Esophagus squamous epithelium (tissue), 5 donors: ENCODE data around the gene C1QTNF9. TPM values are rescaled to one million over a fixed set of nuclear protein-coding genes. Genes with fewer than 3 reads are reported as not detected.
"Not testable (repeated sequence)": the region's sequence is repeated elsewhere in the genome, so short reads cannot be mapped to it uniquely, and the experiment has no call there.

ENCODE experiments used
- DNase-seq: peaks from one replicate; lab custom pipeline; 2025; lab: John Stamatoyannopoulos, UW
- H3K27ac ChIP-seq, 4 donors: fragments of 200-600 bp; sonication (generic); one replicate each; pipeline ENCODE4 v1.5.1; 2016 to 2019; ENCODE audit warnings: mild to moderate bottlenecking in 1 of 4
- H3K27me3 ChIP-seq, 4 donors: fragments of 200-600 bp; sonication (generic); 1 replicate in 3 of 4; 2 replicates in 1 of 4; pipeline versions ENCODE4 v1.5.1 to v1.6.0; 2017 to 2021; ENCODE audit warnings: antibody characterized with exemption in 1 of 4
- H3K36me3 ChIP-seq, 3 donors: fragments of 200-600 bp; sonication (generic); one replicate each; pipeline ENCODE4 v1.5.1; 2016 to 2019
- H3K4me1 ChIP-seq, 3 donors: fragments of 200-600 bp; sonication (generic); one replicate each; pipeline ENCODE4 v1.5.1; 2017 to 2019
- H3K4me3 ChIP-seq, 4 donors: fragments of 200-600 bp; sonication (generic); 1 replicate in 3 of 4; 2 replicates in 1 of 4; pipeline ENCODE4 v1.5.1; 2016 to 2019; ENCODE audit warnings: mild to moderate bottlenecking in 2 of 4, moderate library complexity in 1 of 4
- H3K9me3 ChIP-seq, 3 donors: fragments of 200-600 bp; sonication (generic); one replicate each; pipeline ENCODE4 v1.5.1; 2016 to 2019
- CTCF ChIP-seq, 6 experiments: fragments of 450-650 bp in 4 of 6; fragments of 200-600 bp in 2 of 6; sonication (generic) in 2 of 6; IDR thresholded peaks; one replicate each; pipeline ENCODE4 v1.5.1; 2016 to 2019; ENCODE audit warnings: antibody characterized with exemption in 6 of 6, mild to moderate bottlenecking in 4 of 6, moderate library complexity in 4 of 6
- POLR2A ChIP-seq, 4 donors: fragments of 450-650 bp; IDR thresholded peaks; one replicate each; pipeline ENCODE4 v1.6.1; 2017; ENCODE audit warnings: antibody characterized with exemption in 4 of 4, mild to moderate bottlenecking in 4 of 4, moderate library complexity in 3 of 4
- WGBS, 2 donors: methylation state at CpG; one replicate each; pipeline ENCODE4 v1.1.5; 2018; 5-methylcytosine and 5-hydroxymethylcytosine counted together
- intact Hi-C: fragments of 100-400 bp; cut with DNase I; formaldehyde crosslinking; loops from one replicate; pipeline ENCODE4 v1.15.0; 2022
- total RNA-seq, 4 donors: library from RNA; depleted of rRNA; stranded (reverse); fragments of >200 nt; gene quantifications; one replicate each; pipeline ENCODE4 v1.1.0, GENCODE V29; 2016
- donor health status: DM: yes; HTN: yes; CAD: no.

Gene C1QTNF9
- total RNA-seq = not detected

- intact Hi-C loops, H3K9me3 ChIP-seq, H3K4me1 ChIP-seq, DNase-seq, H3K27ac ChIP-seq, H3K4me3 ChIP-seq, H3K27me3 ChIP-seq, H3K36me3 ChIP-seq: not testable (repeated sequence)
- 68 to 74% methylated on average over 2 of the region's 2 CpGs for WGBS, 2 donors
Measured at GRCh38 chr13:24309300-24309699, at the start of gene C1QTNF9. Gene C1QTNF9 (plus strand): TSS chr13:24309580. CDS start chr13:24316004, 6,424 bp downstream.

- intact Hi-C loops = no loop called here
- no peak for TF ChIP-seq POLR2A (IDR thresholded peaks at IDR 0.05)
- no peak for TF ChIP-seq CTCF (IDR thresholded peaks at IDR 0.05)
- Histone ChIP-seq H3K27ac (no peak overlapping the region), H3K36me3 (no peaks in the 10 kb centered on the region), H3K4me3 (no peak overlapping the region), H3K27me3 (no peaks in the 10 kb centered on the region), H3K4me1 (no peaks in the 10 kb centered on the region), H3K9me3 (no peaks in the 10 kb centered on the region)
- DNase-seq = no peak
- WGBS, 2 donors = 53 to 63% methylated on average over 3 of the region's 3 CpGs
Measured at GRCh38 chr13:24261566-24261965, 47.8 kb upstream of the C1QTNF9 start.

- no peak for TF ChIP-seq POLR2A (IDR thresholded peaks at IDR 0.05)
- TF ChIP-seq CTCF (IDR thresholded peaks at IDR 0.05) = no peak
- H3K4me1 ChIP-seq = peaks cover 0 to 7% (median 0%) of the 10 kb centered on the region in 3 donors
- no peak overlapping the region for H3K4me3 ChIP-seq
- no peaks in the 10 kb centered on the region for H3K36me3 ChIP-seq
- intact Hi-C loops = no loop called here
- 57 to 68% methylated on average over 4 of the region's 4 CpGs for WGBS, 2 donors
- no peak for DNase-seq
- H3K9me3 ChIP-seq = no peaks in the 10 kb centered on the region
- no peak overlapping the region for H3K27ac ChIP-seq
- H3K27me3 ChIP-seq = no peaks in the 10 kb centered on the region
Measured at GRCh38 chr13:24263632-24264031, 45.7 kb upstream of the C1QTNF9 start.

GRCh38 chr13:24264976-24265375 lies 44.4 kb upstream of the C1QTNF9 start:
- no peaks in the 10 kb centered on the region for H3K9me3 ChIP-seq
- intact Hi-C loops = no loop called here
- TF ChIP-seq CTCF (IDR thresholded peaks at IDR 0.05) = no peak
- no peak for TF ChIP-seq POLR2A (IDR thresholded peaks at IDR 0.05)
- no peak overlapping the region for H3K4me3 ChIP-seq
- WGBS, 2 donors = 43 to 71% methylated on average over 5 to 7 of the region's 8 CpGs
- DNase-seq = no peak
- H3K36me3 ChIP-seq = no peaks in the 10 kb centered on the region
- peaks cover 0 to 7% (median 1%) of the 10 kb centered on the region in 3 donors for H3K4me1 ChIP-seq
- H3K27me3 ChIP-seq = no peaks in the 10 kb centered on the region
- peak overlapping the region in 2 of 4 donors; percentile 5 to 13 for H3K27ac ChIP-seq

GRCh38 chr13:24265453-24265852 lies 43.9 kb upstream of the C1QTNF9 start:
- Histone ChIP-seq H3K4me1 (peaks cover 0 to 10% (median 6%) of the 10 kb centered on the region in 3 donors), H3K9me3 (no peaks in the 10 kb centered on the region), H3K27me3 (no peaks in the 10 kb centered on the region), H3K36me3 (no peaks in the 10 kb centered on the region), H3K4me3 (no peak overlapping the region), H3K27ac (peak overlapping the region in 2 of 4 donors; percentile 5 to 13)
- no peak for DNase-seq
- TF ChIP-seq POLR2A (IDR thresholded peaks at IDR 0.05) (no peak), CTCF (IDR thresholded peaks at IDR 0.05) (no peak)
- intact Hi-C loops = no loop called here
- WGBS, 2 donors = 60 to 82% methylated on average over 1 to 3 of the region's 3 CpGs

- Histone ChIP-seq H3K27me3 (no peaks in the 10 kb centered on the region), H3K4me3 (peak overlapping the region in 1 of 4 donors; percentile 45), H3K36me3 (no peaks in the 10 kb centered on the region), H3K4me1 (peaks cover 5 to 24% (median 22%) of the 10 kb centered on the region in 3 donors), H3K27ac (peak overlapping the region in 3 of 4 donors; percentile 43 to 66 (median 65)), H3K9me3 (no peaks in the 10 kb centered on the region)
- intact Hi-C loops = no loop called here
- DNase-seq = no peak
- TF ChIP-seq POLR2A (IDR thresholded peaks at IDR 0.05) (no peak), CTCF (IDR thresholded peaks at IDR 0.05) (no peak)
- 32 to 87% methylated on average over 3 of the region's 3 CpGs for WGBS, 2 donors
Measured at GRCh38 chr13:24267274-24267673, 42.1 kb upstream of the C1QTNF9 start.
